GM21515 (cell line): ENCODE results near the gene FXYD2.

Experiments used
- ATAC-seq: cut with Tn5 transposase; IDR thresholded peaks from one replicate; pipeline ENCODE4 v1.9.1; 2021; ENCODE audit not compliant: unreplicated experiment

Gene FXYD2

GRCh38 chr11:117859061-117859460 lies 34.5 kb upstream of the FXYD2 start:
- no peak for ATAC-seq

- ATAC-seq = no peak
Measured at GRCh38 chr11:117857734-117858414, 33.3 kb upstream of the FXYD2 start.

GRCh38 chr11:117855912-117856651 lies 31.5 kb upstream of the FXYD2 start:
- no peak for ATAC-seq

GRCh38 chr11:117855186-117855845 lies 30.8 kb upstream of the FXYD2 start:
- no peak for ATAC-seq

GRCh38 chr11:117852309-117852708 lies 27.8 kb upstream of the FXYD2 start:
- no peak for ATAC-seq

- no peak for ATAC-seq
Measured at GRCh38 chr11:117851852-117852251, 27.3 kb upstream of the FXYD2 start.

- ATAC-seq = no peak
Measured at GRCh38 chr11:117851106-117851505, 26.6 kb upstream of the FXYD2 start.

GRCh38 chr11:117849781-117850414 lies 25.4 kb upstream of the FXYD2 start:
- ATAC-seq = no peak

GRCh38 chr11:117843666-117844484 lies 19.3 kb upstream of the FXYD2 start:
- ATAC-seq = no peak

GRCh38 chr11:117842131-117842941 lies 17.8 kb upstream of the FXYD2 start:
- ATAC-seq = no peak

GRCh38 chr11:117841551-117842031 lies 17.0 kb upstream of the FXYD2 start:
- no peak for ATAC-seq

GRCh38 chr11:117840881-117841550 lies 16.5 kb upstream of the FXYD2 start:
- ATAC-seq = no peak

GRCh38 chr11:117839936-117840813 lies 15.6 kb upstream of the FXYD2 start:
- ATAC-seq = no peak

GRCh38 chr11:117839380-117839881 lies 14.9 kb upstream of the FXYD2 start:
- no peak for ATAC-seq

GRCh38 chr11:117838901-117839300 lies 14.4 kb upstream of the FXYD2 start:
- ATAC-seq = no peak

- no peak for ATAC-seq
Measured at GRCh38 chr11:117837791-117838190, 13.2 kb upstream of the FXYD2 start.

- ATAC-seq = no peak
Measured at GRCh38 chr11:117837070-117837776, 12.7 kb upstream of the FXYD2 start.
